ENCODE results near the gene CHST12.
"Not testable (repeated sequence)": the region's sequence is repeated elsewhere in the genome, so short reads cannot be mapped to it uniquely, and the experiment has no call there.

CHST12 gene

GRCh38 chr7:2381881-2382509 is 21.4 kb upstream of the CHST12 start:
- TF ChIP-seq CTCF (IDR thresholded peaks at IDR 0.05; ENCODE audit: control insufficient read depth, insufficient read depth, low read depth, low read length, missing control alignments) = no peak
- no peak for DNase-seq (ENCODE audit: low read depth)
- H3K4me3 ChIP-seq (ENCODE audit: control insufficient read depth, low read depth, low read length) = no peak overlapping the region

GRCh38 chr7:2383543-2384274 is 19.7 kb upstream of the CHST12 start:
- no peak for DNase-seq (ENCODE audit: low read depth)
- TF ChIP-seq CTCF (IDR thresholded peaks at IDR 0.05; ENCODE audit: control insufficient read depth, insufficient read depth, low read depth, low read length, missing control alignments) = no peak
- no peak overlapping the region for H3K4me3 ChIP-seq (ENCODE audit: control insufficient read depth, low read depth, low read length)

GRCh38 chr7:2384354-2385243 is 18.8 kb upstream of the CHST12 start:
- peak; percentile 24 for TF ChIP-seq CTCF (IDR thresholded peaks at IDR 0.05; ENCODE audit: control insufficient read depth, insufficient read depth, low read depth, low read length, missing control alignments)
- DNase-seq (ENCODE audit: low read depth) = no peak

GRCh38 chr7:2386122-2386521 is 17.3 kb upstream of the CHST12 start:
- not testable (repeated sequence) for DNase-seq (ENCODE audit: low read depth); H3K4me3 ChIP-seq (ENCODE audit: control insufficient read depth, low read depth, low read length)

More at GRCh38 chr7:2384354-2385243, 18.8 kb upstream of the CHST12 start:
- H3K4me3 ChIP-seq (ENCODE audit: control insufficient read depth, low read depth, low read length) = no peak overlapping the region

GRCh38 chr7:2386964-2387669 is 16.3 kb upstream of the CHST12 start:
- no peak for TF ChIP-seq CTCF (IDR thresholded peaks at IDR 0.05; ENCODE audit: control insufficient read depth, insufficient read depth, low read depth, low read length, missing control alignments)
- H3K4me3 ChIP-seq (ENCODE audit: control insufficient read depth, low read depth, low read length) = no peak overlapping the region
- DNase-seq (ENCODE audit: low read depth) = no peak

GRCh38 chr7:2387897-2388636 is 15.3 kb upstream of the CHST12 start:
- no peak for TF ChIP-seq CTCF (IDR thresholded peaks at IDR 0.05; ENCODE audit: control insufficient read depth, insufficient read depth, low read depth, low read length, missing control alignments)
- no peak overlapping the region for H3K4me3 ChIP-seq (ENCODE audit: control insufficient read depth, low read depth, low read length)
- no peak for DNase-seq (ENCODE audit: low read depth)

Measured in AG09309 (cell line).